Measurements from ENCODE around the gene EPYC.

Gene EPYC

GRCh38 chr12:90958347-90958746 lies 46.4 kb downstream of the EPYC start:
- Histone ChIP-seq H3K27ac (ENCODE audit: low read depth, low read length) (no peak overlapping the region), H3K9ac (ENCODE audit: low read length) (no peak overlapping the region), H3K36me3 (ENCODE audit: control insufficient read depth, insufficient read depth, low read length) (no peaks in the 10 kb centered on the region), H3K4me1 (ENCODE audit: control insufficient read depth, insufficient read depth, low read length) (no peaks in the 10 kb centered on the region), H3K4me3 (ENCODE audit: low read depth, low read length) (no peak overlapping the region), H3K9me3 (ENCODE audit: control insufficient read depth, insufficient read depth, low read depth, low read length) (peaks cover 3% of the 10 kb centered on the region; the same call in 1 of the 2 replicates), H3K27me3 (ENCODE audit: control insufficient read depth, insufficient read depth, low read length) (no peaks in the 10 kb centered on the region)

- Histone ChIP-seq H3K9me3 (ENCODE audit: control insufficient read depth, insufficient read depth, low read depth, low read length) (peaks cover 3% of the 10 kb centered on the region; the same call in 1 of the 2 replicates), H3K4me3 (ENCODE audit: low read depth, low read length) (no peak within 1 kb of the TSS), H3K4me1 (ENCODE audit: control insufficient read depth, insufficient read depth, low read length) (no peaks in the 10 kb centered on the region), H3K9ac (ENCODE audit: low read length) (no peak within 1 kb of the TSS), H3K36me3 (ENCODE audit: control insufficient read depth, insufficient read depth, low read length) (no peaks in the 10 kb centered on the region), H3K27me3 (ENCODE audit: control insufficient read depth, insufficient read depth, low read length) (no peaks in the 10 kb centered on the region), H3K27ac (ENCODE audit: low read depth, low read length) (no peak within 1 kb of the TSS)
These were observed 49.9 kb downstream of the EPYC start, which contains the start of gene CCER1 for GRCh38 chr12:90954921-90955320. TSS of gene CCER1 (minus strand) at chr12:90955176. CDS start at chr12:90954742, 434 bp downstream.

- Histone ChIP-seq H3K4me1 (ENCODE audit: control insufficient read depth, insufficient read depth, low read length) (no peaks in the 10 kb centered on the region), H3K27ac (ENCODE audit: low read depth, low read length) (no peak overlapping the region), H3K27me3 (ENCODE audit: control insufficient read depth, insufficient read depth, low read length) (no peaks in the 10 kb centered on the region), H3K9me3 (ENCODE audit: control insufficient read depth, insufficient read depth, low read depth, low read length) (peaks cover 3% of the 10 kb centered on the region; the same call in 1 of the 2 replicates), H3K4me3 (ENCODE audit: low read depth, low read length) (no peak overlapping the region), H3K9ac (ENCODE audit: low read length) (no peak overlapping the region), H3K36me3 (ENCODE audit: control insufficient read depth, insufficient read depth, low read length) (no peaks in the 10 kb centered on the region)
These were observed 50.3 kb downstream of the EPYC start for GRCh38 chr12:90954428-90954827.

DNA sequence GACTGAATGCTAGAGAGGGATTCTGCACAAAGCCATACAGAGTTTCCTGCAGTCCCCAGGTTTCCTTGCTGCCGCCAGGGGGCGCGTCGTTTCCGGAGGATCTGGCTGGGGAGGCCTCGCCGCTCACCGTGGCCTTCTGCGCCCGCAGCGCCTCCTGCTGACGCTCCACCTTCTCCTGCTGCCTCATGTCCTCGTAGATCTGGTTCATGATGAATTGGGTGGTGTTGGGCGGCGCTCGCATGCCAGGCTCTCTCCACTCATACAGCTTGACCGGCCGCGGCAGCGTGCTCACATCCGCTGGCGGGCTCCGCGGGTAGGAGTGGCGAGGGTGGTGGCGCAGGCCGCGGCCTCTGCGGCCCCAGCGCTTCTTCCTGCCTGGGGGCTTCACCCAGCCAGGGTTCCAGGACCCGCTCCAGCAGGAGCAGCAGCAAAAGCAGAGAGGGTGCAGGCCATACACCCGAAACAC lies 50.8 kb downstream of the EPYC start:
- H3K27me3 ChIP-seq (ENCODE audit: control insufficient read depth, insufficient read depth, low read length): no peaks in the 10 kb centered on the region
- peaks cover 3% of the 10 kb centered on the region; the same call in 1 of the 2 replicates for H3K9me3 ChIP-seq (ENCODE audit: control insufficient read depth, insufficient read depth, low read depth, low read length)
- no peak overlapping the region for H3K4me3 ChIP-seq (ENCODE audit: low read depth, low read length)
- no peaks in the 10 kb centered on the region for H3K4me1 ChIP-seq (ENCODE audit: control insufficient read depth, insufficient read depth, low read length)
- H3K9ac ChIP-seq (ENCODE audit: low read length): no peak overlapping the region
- H3K36me3 ChIP-seq (ENCODE audit: control insufficient read depth, insufficient read depth, low read length): no peaks in the 10 kb centered on the region
- H3K27ac ChIP-seq (ENCODE audit: low read depth, low read length): no peak overlapping the region

DNA sequence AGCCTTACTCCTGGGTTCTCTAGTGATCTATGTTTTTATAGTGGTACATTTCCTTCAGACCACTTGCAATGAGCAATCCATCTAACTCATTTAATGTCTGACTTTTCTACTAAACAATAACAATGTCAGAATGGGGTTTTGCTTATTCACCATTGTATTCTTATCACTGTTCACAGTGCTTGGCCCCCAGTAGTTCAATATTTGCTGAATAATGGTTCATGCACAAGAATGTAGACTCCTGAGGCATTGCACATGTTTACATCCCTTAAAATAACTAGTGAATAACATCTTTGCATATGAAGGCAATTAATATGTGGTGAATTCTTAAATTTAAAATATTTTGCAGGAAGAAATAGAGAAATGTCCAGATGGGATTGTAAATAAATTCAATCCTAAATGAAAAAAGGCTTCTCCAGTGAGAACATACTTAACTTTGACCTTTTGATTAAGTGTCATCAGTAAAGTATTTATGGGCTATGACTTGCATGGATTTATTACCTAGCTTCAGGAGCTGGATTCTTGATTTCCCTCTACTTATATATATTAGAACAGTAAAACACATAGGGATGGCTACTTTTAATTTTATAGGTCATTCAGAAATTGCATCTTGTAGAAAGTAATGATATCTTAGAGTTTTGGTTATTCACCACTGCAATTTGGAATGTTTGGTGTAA lies 53.2 kb downstream of the EPYC start:
- no peaks in the 10 kb centered on the region for H3K4me1 ChIP-seq (ENCODE audit: control insufficient read depth, insufficient read depth, low read length)
- no peak overlapping the region for H3K9ac ChIP-seq (ENCODE audit: low read length)
- no peaks in the 10 kb centered on the region for H3K27me3 ChIP-seq (ENCODE audit: control insufficient read depth, insufficient read depth, low read length)

GRCh38 chr12:90947869-90948268 lies 56.9 kb downstream of the EPYC start:
- Histone ChIP-seq H3K4me3 (ENCODE audit: low read depth, low read length) (no peak overlapping the region), H3K36me3 (ENCODE audit: control insufficient read depth, insufficient read depth, low read length) (no peaks in the 10 kb centered on the region), H3K4me1 (ENCODE audit: control insufficient read depth, insufficient read depth, low read length) (no peaks in the 10 kb centered on the region), H3K9ac (ENCODE audit: low read length) (no peak overlapping the region), H3K9me3 (ENCODE audit: control insufficient read depth, insufficient read depth, low read depth, low read length) (no peaks in the 10 kb centered on the region), H3K27ac (ENCODE audit: low read depth, low read length) (no peak overlapping the region), H3K27me3 (ENCODE audit: control insufficient read depth, insufficient read depth, low read length) (no peaks in the 10 kb centered on the region)

More for the DNA sequence above, 53.2 kb downstream of the EPYC start:
- H3K36me3 ChIP-seq (ENCODE audit: control insufficient read depth, insufficient read depth, low read length): no peaks in the 10 kb centered on the region
- no peak overlapping the region for H3K4me3 ChIP-seq (ENCODE audit: low read depth, low read length)
- peaks cover 3% of the 10 kb centered on the region; the same call in 1 of the 2 replicates for H3K9me3 ChIP-seq (ENCODE audit: control insufficient read depth, insufficient read depth, low read depth, low read length)
- no peak overlapping the region for H3K27ac ChIP-seq (ENCODE audit: low read depth, low read length)

DNA sequence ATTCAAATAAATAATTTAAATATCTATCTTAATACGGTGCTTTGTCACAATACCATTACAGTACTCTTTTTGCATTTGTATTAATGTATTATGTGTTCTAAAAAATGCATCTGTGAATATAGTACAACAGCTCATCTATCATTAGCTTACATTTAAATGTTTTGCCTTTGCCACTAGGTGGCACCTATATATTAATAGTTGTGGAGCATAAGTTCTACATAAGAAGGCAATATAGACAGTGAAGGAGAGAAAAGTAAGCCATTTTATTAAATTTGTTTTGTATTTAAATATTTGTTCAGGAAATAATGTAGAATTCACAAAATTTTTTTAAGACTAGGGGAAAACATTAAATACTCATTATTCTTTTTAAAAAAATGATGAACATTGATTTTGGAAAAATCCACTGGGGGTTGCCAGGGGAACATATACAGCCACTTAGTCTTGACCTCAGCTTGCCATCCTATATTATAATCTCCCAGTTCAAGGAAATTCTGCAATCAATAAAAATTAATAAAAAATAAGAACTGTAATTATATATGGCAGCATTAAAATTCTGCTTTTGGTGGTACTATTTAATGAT lies 59.6 kb downstream of the EPYC start:
- no peaks in the 10 kb centered on the region for H3K36me3 ChIP-seq (ENCODE audit: control insufficient read depth, insufficient read depth, low read length)
- no peak overlapping the region for H3K9ac ChIP-seq (ENCODE audit: low read length)
- no peak overlapping the region for H3K27ac ChIP-seq (ENCODE audit: low read depth, low read length)
- H3K4me1 ChIP-seq (ENCODE audit: control insufficient read depth, insufficient read depth, low read length): no peaks in the 10 kb centered on the region
- H3K27me3 ChIP-seq (ENCODE audit: control insufficient read depth, insufficient read depth, low read length): no peaks in the 10 kb centered on the region
- H3K4me3 ChIP-seq (ENCODE audit: low read depth, low read length): no peak overlapping the region
- H3K9me3 ChIP-seq (ENCODE audit: control insufficient read depth, insufficient read depth, low read depth, low read length): no peaks in the 10 kb centered on the region

GRCh38 chr12:90943255-90943654 lies 61.5 kb downstream of the EPYC start:
- Histone ChIP-seq H3K4me1 (ENCODE audit: control insufficient read depth, insufficient read depth, low read length) (no peaks in the 10 kb centered on the region), H3K27me3 (ENCODE audit: control insufficient read depth, insufficient read depth, low read length) (no peaks in the 10 kb centered on the region)

DNA sequence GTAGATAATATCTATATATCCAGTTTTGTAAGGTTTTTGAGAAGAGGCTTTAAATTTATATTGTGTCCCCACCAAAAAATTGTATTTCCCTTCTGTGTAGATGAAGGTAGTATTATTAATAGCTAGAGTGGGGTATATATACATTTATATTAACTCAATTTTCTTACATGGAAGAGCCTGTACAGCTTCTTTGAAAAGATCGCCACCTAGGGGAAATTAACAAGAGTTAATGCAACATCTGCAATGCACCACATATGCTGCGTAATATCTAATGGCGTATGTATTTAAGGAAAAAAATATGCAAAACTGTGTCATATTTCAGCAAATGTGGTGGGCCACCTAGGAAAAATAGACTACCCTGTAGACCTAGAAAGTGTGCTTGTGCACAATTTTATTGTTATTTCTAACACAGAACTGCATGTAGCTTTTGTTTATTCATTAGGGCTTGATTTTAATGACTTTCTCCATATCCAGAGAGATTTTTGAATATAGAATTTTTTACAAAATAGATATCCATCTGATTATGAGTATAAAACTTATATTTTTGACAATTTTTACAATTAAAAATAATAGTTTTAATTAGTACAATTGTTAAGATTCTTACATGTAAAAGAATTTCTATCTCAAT lies 63.8 kb downstream of the EPYC start:
- Histone ChIP-seq H3K4me3 (ENCODE audit: low read depth, low read length) (no peak overlapping the region), H3K27me3 (ENCODE audit: control insufficient read depth, insufficient read depth, low read length) (no peaks in the 10 kb centered on the region), H3K27ac (ENCODE audit: low read depth, low read length) (no peak overlapping the region), H3K9ac (ENCODE audit: low read length) (no peak overlapping the region), H3K4me1 (ENCODE audit: control insufficient read depth, insufficient read depth, low read length) (no peaks in the 10 kb centered on the region; the same call in 1 of the 2 replicates), H3K9me3 (ENCODE audit: control insufficient read depth, insufficient read depth, low read depth, low read length) (no peaks in the 10 kb centered on the region), H3K36me3 (ENCODE audit: control insufficient read depth, insufficient read depth, low read length) (no peaks in the 10 kb centered on the region)

More at GRCh38 chr12:90943255-90943654, 61.5 kb downstream of the EPYC start:
- H3K9me3 ChIP-seq (ENCODE audit: control insufficient read depth, insufficient read depth, low read depth, low read length): no peaks in the 10 kb centered on the region
- H3K4me3 ChIP-seq (ENCODE audit: low read depth, low read length): no peak overlapping the region
- H3K27ac ChIP-seq (ENCODE audit: low read depth, low read length): no peak overlapping the region
- no peak overlapping the region for H3K9ac ChIP-seq (ENCODE audit: low read length)
- H3K36me3 ChIP-seq (ENCODE audit: control insufficient read depth, insufficient read depth, low read length): no peaks in the 10 kb centered on the region

GRCh38 chr12:90939382-90939781 lies 65.4 kb downstream of the EPYC start:
- no peak overlapping the region for H3K27ac ChIP-seq (ENCODE audit: low read depth, low read length)

GRCh38 chr12:90938451-90938850 lies 66.3 kb downstream of the EPYC start:
- H3K36me3 ChIP-seq (ENCODE audit: control insufficient read depth, insufficient read depth, low read length): no peaks in the 10 kb centered on the region
- no peak overlapping the region for H3K9ac ChIP-seq (ENCODE audit: low read length)
- no peaks in the 10 kb centered on the region for H3K9me3 ChIP-seq (ENCODE audit: control insufficient read depth, insufficient read depth, low read depth, low read length)
- H3K4me1 ChIP-seq (ENCODE audit: control insufficient read depth, insufficient read depth, low read length): no peaks in the 10 kb centered on the region; the same call in 1 of the 2 replicates
- no peak overlapping the region for H3K27ac ChIP-seq (ENCODE audit: low read depth, low read length)
- no peaks in the 10 kb centered on the region for H3K27me3 ChIP-seq (ENCODE audit: control insufficient read depth, insufficient read depth, low read length)
- no peak overlapping the region for H3K4me3 ChIP-seq (ENCODE audit: low read depth, low read length)

More at GRCh38 chr12:90939382-90939781, 65.4 kb downstream of the EPYC start:
- H3K9me3 ChIP-seq (ENCODE audit: control insufficient read depth, insufficient read depth, low read depth, low read length): no peaks in the 10 kb centered on the region
- H3K27me3 ChIP-seq (ENCODE audit: control insufficient read depth, insufficient read depth, low read length): no peaks in the 10 kb centered on the region
- no peak overlapping the region for H3K9ac ChIP-seq (ENCODE audit: low read length)
- no peaks in the 10 kb centered on the region for H3K36me3 ChIP-seq (ENCODE audit: control insufficient read depth, insufficient read depth, low read length)
- no peaks in the 10 kb centered on the region; the same call in 1 of the 2 replicates for H3K4me1 ChIP-seq (ENCODE audit: control insufficient read depth, insufficient read depth, low read length)
- H3K4me3 ChIP-seq (ENCODE audit: low read depth, low read length): no peak overlapping the region

Measured in HUES6 (cell line).